Sigmoid colon (tissue), 4 donors: ENCODE data around the gene IL27RA.

Experiments used
- POLR2A ChIP-seq, 2 donors: fragments of 450-650 bp; IDR thresholded peaks; one replicate each; pipeline ENCODE4 v1.6.1; 2016; ENCODE audit warnings: antibody characterized with exemption in 2 of 2, mild to moderate bottlenecking in 2 of 2, moderate library complexity in 2 of 2
- POLR2AphosphoS5 ChIP-seq, 4 donors: sonication (generic); formaldehyde crosslinking; IDR thresholded peaks; one replicate each; pipeline ENCODE4 v1.6.1; 2017; ENCODE audit warnings: antibody characterized with exemption in 4 of 4

- no peak for TF ChIP-seq POLR2A (IDR thresholded peaks at IDR 0.05)
- TF ChIP-seq POLR2AphosphoS5 (IDR thresholded peaks at IDR 0.05) = no peak
Observed at GRCh38 chr19:14082675-14082960, 51.1 kb downstream of the IL27RA start.
